ENCODE results near the gene GSTO2.

GRCh38 chr10:104337521-104337984 lies 68.6 kb downstream of the GSTO2 start:
- no peak for TF ChIP-seq CTCF (IDR thresholded peaks at IDR 0.05)
- peak; percentile 13 for TF ChIP-seq POLR2A (IDR thresholded peaks at IDR 0.05)

Measured in prostate gland (tissue), 2 donors.